Keratinocyte (primary cell): Measurements from ENCODE around the gene C4BPA.

ENCODE experiments used
- CTCF ChIP-seq, 3 experiments: IDR thresholded peaks in 1 of 3; conservative IDR thresholded peaks in 1 of 3; optimal IDR thresholded peaks in 1 of 3; 2 replicates in 2 of 3; 3 replicates in 1 of 3; pipeline versions ENCODE3 to v1.5.1; 2011; ENCODE audit warnings: low read length in 3 of 3, mild to moderate bottlenecking in 3 of 3, moderate library complexity in 2 of 3, control low read depth in 1 of 3, inconsistent platforms in 1 of 3; ENCODE audit not compliant: insufficient read depth in 2 of 3; ENCODE audit errors: extremely low read depth in 1 of 3
- EZH2 ChIP-seq: IDR thresholded peaks from one replicate; pipeline ENCODE4 v1.6.1; 2012; ENCODE audit warnings: inconsistent platforms, mild to moderate bottlenecking, low read length, moderate library complexity

DNA sequence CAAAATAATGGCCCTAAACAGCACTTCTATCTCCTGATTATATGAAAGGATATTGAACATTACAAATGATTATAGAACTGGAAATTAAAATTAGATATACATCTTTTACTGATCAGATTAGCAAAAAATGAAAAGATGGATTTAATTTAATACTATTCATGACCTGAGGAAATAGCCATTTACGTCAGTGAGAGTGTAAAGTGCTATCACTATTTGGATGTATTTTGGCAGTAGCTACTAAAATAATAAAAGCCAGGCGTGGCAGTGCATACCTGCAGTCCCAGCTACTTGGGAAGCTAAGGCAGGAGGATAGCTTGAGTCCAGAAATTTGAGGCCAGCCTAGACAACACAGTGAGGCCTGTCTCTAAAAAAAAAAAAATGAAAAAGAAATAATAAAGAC is 10.1 kb upstream of the C4BPA start:
- no peak for TF ChIP-seq CTCF (optimal IDR thresholded peaks at IDR 0.05 in 1 of 3, IDR thresholded peaks at IDR 0.05 in 1 of 3, conservative IDR thresholded peaks at IDR 0.05 in 1 of 3; ENCODE audit: extremely low read depth in 1 of 3, insufficient read depth in 2 of 3, low read length in 3 of 3)
- TF ChIP-seq EZH2: no peak
